ENCODE data around the gene EIF4G1. TPM values are rescaled to one million over a fixed set of nuclear protein-coding genes. Genes with fewer than 3 reads are reported as not detected.

Gene EIF4G1
- total RNA-seq, 2 experiments from 2014 or later: 693 to 706 TPM

DNA sequence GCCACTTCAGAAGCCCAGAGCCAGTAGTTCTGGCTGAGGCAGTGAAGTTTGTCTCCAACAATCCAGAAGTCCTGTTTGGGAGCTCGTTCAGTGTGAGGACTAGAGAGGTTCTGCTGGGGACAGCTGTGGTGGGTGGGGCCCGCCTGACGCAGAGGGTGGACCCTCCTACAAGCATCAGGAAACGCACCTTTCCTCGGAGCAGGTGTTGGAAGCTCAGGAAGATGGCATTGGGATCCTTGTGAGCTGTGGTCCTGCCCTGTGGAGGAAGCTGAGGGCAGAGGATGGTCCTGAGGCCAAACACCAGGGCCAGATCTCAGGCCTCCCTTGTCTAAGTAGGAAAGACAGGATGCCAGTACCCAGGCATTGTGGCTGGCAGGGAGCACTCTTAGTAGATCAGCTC, 58.5 kb downstream of the EIF4G1 start:
- POLR2A ChIA-PET: interaction anchor here (0.8 kb wide), 1 partner anchor 10 kb away, joined by 3 read pairs; no protein-coding TSS in a partner anchor

GRCh38 chr3:184373422-184373821, 59.0 kb downstream of the EIF4G1 start:
- CTCF ChIA-PET: interaction anchor here (1.4 kb wide), 1 partner anchor 45 kb away, joined by 6 read pairs; no protein-coding TSS in a partner anchor
- POLR2A ChIA-PET: interaction anchor here (0.8 kb wide), 1 partner anchor 11 kb away, joined by 3 read pairs; no protein-coding TSS in a partner anchor

More for the DNA sequence above, 58.5 kb downstream of the EIF4G1 start:
- CTCF ChIA-PET: interaction anchor here (1.4 to 2.0 kb wide), 3 partner anchors 10 to 168 kb away, joined by 7 to 9 read pairs (median 7); partner anchors contain the start of genes CLCN2 and POLR2H

- POLR2A ChIA-PET: interaction anchor here (0.7 kb wide), 1 partner anchor 8 kb away, joined by 3 read pairs; no protein-coding TSS in a partner anchor
Observed at GRCh38 chr3:184375747-184376461, 61.5 kb downstream of the EIF4G1 start.

DNA sequence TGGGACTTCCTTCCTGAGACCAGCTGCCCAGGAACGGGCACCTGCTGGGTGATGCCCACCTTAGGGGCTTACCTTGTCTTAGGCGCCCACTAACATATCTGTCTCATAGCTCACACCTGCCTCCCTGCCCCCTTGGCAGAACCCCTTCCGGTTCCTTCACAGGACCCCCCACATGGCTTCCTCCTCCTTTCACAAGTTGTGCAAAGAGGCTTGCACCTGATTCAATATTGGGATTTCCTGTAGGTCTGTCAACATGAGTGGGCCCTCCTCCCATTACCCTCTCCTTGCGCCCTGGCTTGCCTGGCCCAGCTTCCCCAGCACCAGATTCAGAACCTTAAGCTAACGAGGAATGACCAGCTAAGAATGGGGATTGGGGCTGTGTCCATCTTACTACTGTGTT, 63.0 kb downstream of the EIF4G1 start:
- CTCF ChIA-PET: no interaction called here

More at GRCh38 chr3:184375747-184376461, 61.5 kb downstream of the EIF4G1 start:
- CTCF ChIA-PET: interaction anchor here (1.2 kb wide), 1 partner anchor 140 kb away, joined by 3 read pairs; no protein-coding TSS in a partner anchor

GRCh38 chr3:184377882-184378445, 63.6 kb downstream of the EIF4G1 start, which contains the start of gene THPO:
TSS of gene THPO (minus strand) at chr3:184378207. CDS start at chr3:184376259, 1,948 bp downstream.
- CTCF ChIA-PET: no interaction called here
- POLR2A ChIA-PET: no interaction called here

More for the DNA sequence above, 63.0 kb downstream of the EIF4G1 start:
- POLR2A ChIA-PET: no interaction called here

- POLR2A ChIA-PET: interaction anchor here (0.5 kb wide), 1 partner anchor 122 kb away, joined by 4 read pairs; no protein-coding TSS in a partner anchor
Observed at GRCh38 chr3:184378651-184379357, 64.4 kb downstream of the EIF4G1 start.

DNA sequence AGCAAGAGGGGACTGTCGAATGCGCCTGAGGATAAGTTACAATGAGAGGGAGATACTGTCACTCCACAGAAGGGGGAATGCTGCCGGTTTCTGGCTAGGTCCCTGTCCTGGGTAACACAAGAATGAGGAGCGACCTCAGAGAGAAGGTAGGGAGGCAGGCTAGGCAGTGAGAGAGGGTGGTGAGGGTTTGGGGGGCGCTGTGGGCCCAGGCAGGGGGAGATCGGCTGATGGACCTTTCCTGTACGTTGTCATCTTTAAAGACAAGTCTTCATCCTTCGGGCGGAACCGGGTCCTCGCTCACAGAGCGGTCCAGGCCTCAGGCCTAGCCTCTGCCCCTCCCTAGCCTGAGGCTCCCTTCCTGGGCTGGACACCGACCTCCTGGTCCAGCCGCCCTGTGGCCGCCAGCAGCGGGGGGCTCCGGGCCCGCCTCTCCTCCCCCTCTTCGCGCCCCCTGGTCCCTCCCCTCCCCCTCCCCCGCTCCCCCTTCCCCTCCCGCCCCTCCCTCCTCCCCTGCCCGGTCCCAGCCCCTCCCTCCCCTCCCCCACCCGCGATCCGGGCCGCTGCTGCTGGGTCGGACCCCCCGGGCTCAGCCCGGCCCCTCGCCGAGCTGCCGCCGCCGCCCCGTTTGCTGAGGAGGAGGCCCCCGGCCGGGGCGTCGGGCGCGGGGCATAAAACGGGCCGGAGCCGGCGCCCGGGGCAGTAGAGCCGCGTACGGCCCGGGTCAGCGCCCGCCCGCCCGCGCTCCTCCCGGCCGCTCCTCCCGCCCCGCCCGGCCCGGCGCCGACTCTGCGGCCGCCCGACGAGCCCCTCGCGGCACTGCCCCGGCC, 65.2 kb downstream of the EIF4G1 start, which contains the start of gene CHRD:
Gene CHRD, plus strand, starts transcription at position 697 of the 827 bp plus-strand sequence. CDS start 265 bp downstream, outside the sequence.
- ChIA-PET POLR2A (no interaction called here), CTCF (no interaction called here)

More at GRCh38 chr3:184378651-184379357, 64.4 kb downstream of the EIF4G1 start:
- CTCF ChIA-PET: no interaction called here

DNA sequence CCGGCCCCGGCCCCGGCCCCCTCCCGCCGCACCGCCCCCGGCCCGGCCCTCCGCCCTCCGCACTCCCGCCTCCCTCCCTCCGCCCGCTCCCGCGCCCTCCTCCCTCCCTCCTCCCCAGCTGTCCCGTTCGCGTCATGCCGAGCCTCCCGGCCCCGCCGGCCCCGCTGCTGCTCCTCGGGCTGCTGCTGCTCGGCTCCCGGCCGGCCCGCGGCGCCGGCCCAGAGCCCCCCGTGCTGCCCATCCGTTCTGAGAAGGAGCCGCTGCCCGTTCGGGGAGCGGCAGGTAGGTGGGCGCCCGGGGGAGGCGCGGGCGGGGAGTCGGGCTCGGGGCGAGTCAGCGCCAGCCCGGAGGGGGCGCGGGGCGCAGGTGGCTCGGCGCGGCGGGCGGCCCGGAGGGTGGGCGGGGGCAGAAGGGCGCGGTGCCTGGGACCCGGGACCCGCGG, 65.8 kb downstream of the EIF4G1 start:
- POLR2A ChIA-PET: no interaction called here
- CTCF ChIA-PET: no interaction called here

GRCh38 chr3:184380627-184381260, 66.3 kb downstream of the EIF4G1 start:
- POLR2A ChIA-PET: interaction anchor here (0.6 kb wide), 1 partner anchor 10 kb away, joined by 3 read pairs; no protein-coding TSS in a partner anchor
- CTCF ChIA-PET: interaction anchor here (0.7 kb wide), 1 partner anchor 159 kb away, joined by 3 read pairs; no protein-coding TSS in a partner anchor

DNA sequence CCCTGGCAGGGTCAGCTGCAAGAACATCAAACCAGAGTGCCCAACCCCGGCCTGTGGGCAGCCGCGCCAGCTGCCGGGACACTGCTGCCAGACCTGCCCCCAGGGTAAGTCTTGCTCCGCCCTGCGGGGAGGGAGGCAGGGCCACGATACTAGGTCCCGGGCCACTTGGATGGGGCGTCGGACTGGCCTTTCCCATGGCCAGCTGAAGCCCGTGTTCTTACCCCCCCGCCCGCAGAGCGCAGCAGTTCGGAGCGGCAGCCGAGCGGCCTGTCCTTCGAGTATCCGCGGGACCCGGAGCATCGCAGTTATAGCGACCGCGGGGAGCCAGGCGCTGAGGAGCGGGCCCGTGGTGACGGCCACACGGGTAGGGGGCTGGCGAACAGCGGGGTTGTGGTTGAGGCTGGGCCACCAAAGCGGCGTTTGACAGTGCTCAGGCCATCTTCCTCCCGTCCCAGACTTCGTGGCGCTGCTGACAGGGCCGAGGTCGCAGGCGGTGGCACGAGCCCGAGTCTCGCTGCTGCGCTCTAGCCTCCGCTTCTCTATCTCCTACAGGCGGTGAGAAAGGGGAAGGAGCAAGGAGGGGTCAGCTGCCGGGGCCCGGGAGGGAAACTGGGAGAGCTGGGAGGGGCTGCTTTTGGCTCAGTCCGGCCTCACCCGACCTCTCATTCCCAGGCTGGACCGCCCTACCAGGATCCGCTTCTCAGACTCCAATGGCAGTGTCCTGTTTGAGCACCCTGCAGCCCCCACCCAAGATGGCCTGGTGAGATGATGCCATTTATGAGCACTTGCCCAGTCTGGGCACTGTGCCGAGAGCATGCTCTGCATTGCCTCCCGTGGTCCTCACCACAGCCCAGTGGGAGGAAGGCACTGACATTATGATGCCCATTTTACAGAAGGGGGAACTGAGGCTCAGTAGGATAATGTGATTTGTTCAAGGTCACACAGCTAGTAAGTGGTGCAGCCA, 67.1 kb downstream of the EIF4G1 start:
- ChIA-PET CTCF (interaction anchor here (0.7 kb wide), 1 partner anchor 159 kb away, joined by 3 read pairs; no protein-coding TSS in a partner anchor), POLR2A (interaction anchor here (0.6 kb wide), 1 partner anchor 11 kb away, joined by 3 read pairs; no protein-coding TSS in a partner anchor)

GRCh38 chr3:184382326-184383032, 68.1 kb downstream of the EIF4G1 start:
- POLR2A ChIA-PET: no interaction called here
- CTCF ChIA-PET: no interaction called here

- POLR2A ChIA-PET: no interaction called here
- CTCF ChIA-PET: interaction anchor here (0.7 to 1.6 kb wide), 2 partner anchors 29 to 114 kb away, joined by 3 read pairs; no protein-coding TSS in a partner anchor
Observed at GRCh38 chr3:184383033-184383740, 68.8 kb downstream of the EIF4G1 start.

GRCh38 chr3:184384342-184384741, 69.9 kb downstream of the EIF4G1 start:
- CTCF ChIA-PET: interaction anchor here (1.6 kb wide), 1 partner anchor 31 kb away, joined by 3 read pairs; no protein-coding TSS in a partner anchor
- POLR2A ChIA-PET: interaction anchor here (0.6 kb wide), 1 partner anchor 9 kb away, joined by 3 read pairs; no protein-coding TSS in a partner anchor
